Measurements from ENCODE around the gene NPBWR2.

DNA sequence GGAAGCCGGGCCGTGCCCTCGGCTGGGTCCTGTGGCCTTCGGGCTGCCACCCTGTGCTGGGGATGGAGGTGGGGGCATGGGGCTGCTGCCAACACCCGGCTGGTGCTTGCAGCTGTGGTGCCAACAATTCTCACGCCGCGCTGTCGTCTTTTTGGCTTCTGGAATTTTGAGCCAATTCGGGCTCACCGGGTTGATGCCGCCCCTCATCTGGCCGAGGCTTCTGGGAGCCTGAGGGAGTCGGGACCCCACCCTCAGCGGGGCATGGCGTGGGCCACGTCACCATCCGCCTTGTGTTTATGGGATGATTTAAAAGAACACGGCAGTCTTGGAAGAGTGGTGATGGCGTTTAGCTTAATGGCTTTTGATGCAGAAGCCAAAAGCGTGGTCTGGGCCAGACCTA lies 8.7 kb upstream of the NPBWR2 start:
- no peak for TF ChIP-seq POLR2A (IDR thresholded peaks at IDR 0.05; ENCODE audit: borderline replicate concordance, extremely low read depth, insufficient read depth, insufficient read length)
- TF ChIP-seq ZFX (IDR thresholded peaks at IDR 0.05), result no peak
- TF ChIP-seq, protein P1, sequence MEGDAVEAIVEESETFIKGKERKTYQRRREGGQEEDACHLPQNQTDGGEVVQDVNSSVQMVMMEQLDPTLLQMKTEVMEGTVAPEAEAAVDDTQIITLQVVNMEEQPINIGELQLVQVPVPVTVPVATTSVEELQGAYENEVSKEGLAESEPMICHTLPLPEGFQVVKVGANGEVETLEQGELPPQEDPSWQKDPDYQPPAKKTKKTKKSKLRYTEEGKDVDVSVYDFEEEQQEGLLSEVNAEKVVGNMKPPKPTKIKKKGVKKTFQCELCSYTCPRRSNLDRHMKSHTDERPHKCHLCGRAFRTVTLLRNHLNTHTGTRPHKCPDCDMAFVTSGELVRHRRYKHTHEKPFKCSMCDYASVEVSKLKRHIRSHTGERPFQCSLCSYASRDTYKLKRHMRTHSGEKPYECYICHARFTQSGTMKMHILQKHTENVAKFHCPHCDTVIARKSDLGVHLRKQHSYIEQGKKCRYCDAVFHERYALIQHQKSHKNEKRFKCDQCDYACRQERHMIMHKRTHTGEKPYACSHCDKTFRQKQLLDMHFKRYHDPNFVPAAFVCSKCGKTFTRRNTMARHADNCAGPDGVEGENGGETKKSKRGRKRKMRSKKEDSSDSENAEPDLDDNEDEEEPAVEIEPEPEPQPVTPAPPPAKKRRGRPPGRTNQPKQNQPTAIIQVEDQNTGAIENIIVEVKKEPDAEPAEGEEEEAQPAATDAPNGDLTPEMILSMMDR (IDR thresholded peaks at IDR 0.05 in 2 of 3, conservative IDR thresholded peaks at IDR 0.05 in 1 of 3; ENCODE audit: borderline replicate concordance in 1 of 3, insufficient read depth in 1 of 3, low read depth in 2 of 3, low read length in 2 of 3), result no peak
- no peak for TF ChIP-seq EZH2 (IDR thresholded peaks at IDR 0.05)
